K562 (cell line): Measurements from ENCODE around the gene TEPSIN. TPM values are rescaled to one million over a fixed set of nuclear protein-coding genes. Genes with fewer than 3 reads are reported as not detected.

ENCODE experiments used
- ATF6 ChIP-seq: sonication (generic); formaldehyde crosslinking; IDR thresholded peaks from 2 replicates; pipeline ENCODE4 v1.4.0; 2020; ENCODE audit warnings: mild to moderate bottlenecking, missing genetic modification reagents
- C11orf30 ChIP-seq: fragments of 450-650 bp; IDR thresholded peaks from 2 replicates; pipeline ENCODE4 v1.6.1; 2016; ENCODE audit warnings: low read depth, mild to moderate bottlenecking
- CBFA2T3 ChIP-seq: fragments of 450-650 bp; IDR thresholded peaks from 2 replicates; pipeline ENCODE4 v1.6.1; 2017
- MAFG ChIP-seq: fragments of 450-650 bp; conservative IDR thresholded peaks from 2 replicates; pipeline ENCODE4 v1.6.1; 2016; ENCODE audit warnings: missing genetic modification characterization, missing compliant biosample characterization
- MXD1 ChIP-seq: fragments of 250-450 bp; sonication (Bioruptor Pico); IDR thresholded peaks from 2 replicates; pipeline ENCODE4 v1.8.0; 2021; ENCODE audit warnings: borderline replicate concordance, mild to moderate bottlenecking, moderate library complexity; ENCODE audit not compliant: poor library complexity, severe bottlenecking
- NONO ChIP-seq, 2 experiments: fragments of 200-400 bp in 1 of 2; fragments of 450-650 bp in 1 of 2; formaldehyde crosslinking in 1 of 2; IDR thresholded peaks; 2 replicates each; pipeline ENCODE4 v1.6.1; 2017; ENCODE audit warnings: low read depth in 2 of 2, mild to moderate bottlenecking in 2 of 2, moderate library complexity in 2 of 2, low read length in 1 of 2
- POLR2AphosphoS5 ChIP-seq: IDR thresholded peaks from 2 replicates; pipeline ENCODE4 v1.6.1; 2011; ENCODE audit warnings: mild to moderate bottlenecking, low read depth, low read length, moderate library complexity; ENCODE audit not compliant: control insufficient read depth, insufficient read depth
- RUNX1 ChIP-seq: sonication (generic); IDR thresholded peaks from 2 replicates; pipeline ENCODE4 v1.6.1; 2016; ENCODE audit warnings: antibody characterized with exemption, low read depth
- SIRT6 ChIP-seq: IDR thresholded peaks from one replicate; pipeline ENCODE4 v1.6.1; 2012; ENCODE audit warnings: low read depth, mild to moderate bottlenecking, control low read depth, inconsistent platforms, low read length, moderate library complexity
- SMAD4 ChIP-seq: fragments of 250-450 bp; sonication (Bioruptor Pico); conservative IDR thresholded peaks from 2 replicates; pipeline ENCODE4 v1.8.0; 2021; ENCODE audit warnings: inconsistent platforms, mild to moderate bottlenecking, moderate library complexity
- U2AF2 ChIP-seq: fragments of 200-400 bp; formaldehyde crosslinking; optimal IDR thresholded peaks from 2 replicates; pipeline ENCODE3; 2017; ENCODE audit warnings: low read depth, mild to moderate bottlenecking, low read length
- polyA plus RNA-seq, 8 experiments: library from polyadenylated mRNA; depleted of rRNA in 4 of 8; stranded (reverse) in 5 of 8; unstranded in 3 of 8; fragments of >200 nt; fragmentation: Nextera tagmentation in 2 of 8; fragmentation: Illumina TruSeq in 1 of 8; extraction: Ambion mirVana in 2 of 8; extraction: Trizol in 1 of 8; gene quantifications; 2 replicates each; pipeline versions ENCODE4 v1.2.1 to v1.2.3, GENCODE V29; 2011 to 2014; ENCODE audit warnings: inconsistent platforms in 1 of 8, missing spikeins in 1 of 8
- total RNA-seq, 7 experiments: library from RNA; depleted of rRNA in 6 of 7; stranded (reverse); fragments of >200 nt in 6 of 7; fragmentation: Illumina TruSeq in 2 of 7; extraction: Trizol in 2 of 7; gene quantifications; 2 replicates each; pipeline versions ENCODE4 v1.2.1 to v1.2.3, GENCODE V29; 2011 to 2021; ENCODE audit warnings: low replicate concordance in 1 of 7
- TF ChIP-seq, protein P1 (sequence below): fragments of 250-450 bp; sonication (Bioruptor Pico); IDR thresholded peaks from 2 replicates; pipeline ENCODE4 v1.4.0; 2020; ENCODE audit warnings: mild to moderate bottlenecking, moderate library complexity, borderline replicate concordance
- TF ChIP-seq, protein P2 (sequence below): conservative IDR thresholded peaks from 2 replicates; pipeline ENCODE4 v1.6.1; 2011; ENCODE audit warnings: low read depth, mild to moderate bottlenecking, low read length; ENCODE audit not compliant: control insufficient read depth
- TF ChIP-seq, protein P3 (sequence below): IDR thresholded peaks from 3 replicates; pipeline ENCODE4 v1.6.1; 2011; ENCODE audit warnings: borderline replicate concordance, mild to moderate bottlenecking; ENCODE audit not compliant: insufficient read length, insufficient read depth

TEPSIN gene
- total and polyA plus RNA-seq, 9 of the 15 experiments (the other 6 are each of a cell fraction or from before 2014, with no cell fraction given), result 0.80 to 29.8 (median 5.3) TPM

DNA sequence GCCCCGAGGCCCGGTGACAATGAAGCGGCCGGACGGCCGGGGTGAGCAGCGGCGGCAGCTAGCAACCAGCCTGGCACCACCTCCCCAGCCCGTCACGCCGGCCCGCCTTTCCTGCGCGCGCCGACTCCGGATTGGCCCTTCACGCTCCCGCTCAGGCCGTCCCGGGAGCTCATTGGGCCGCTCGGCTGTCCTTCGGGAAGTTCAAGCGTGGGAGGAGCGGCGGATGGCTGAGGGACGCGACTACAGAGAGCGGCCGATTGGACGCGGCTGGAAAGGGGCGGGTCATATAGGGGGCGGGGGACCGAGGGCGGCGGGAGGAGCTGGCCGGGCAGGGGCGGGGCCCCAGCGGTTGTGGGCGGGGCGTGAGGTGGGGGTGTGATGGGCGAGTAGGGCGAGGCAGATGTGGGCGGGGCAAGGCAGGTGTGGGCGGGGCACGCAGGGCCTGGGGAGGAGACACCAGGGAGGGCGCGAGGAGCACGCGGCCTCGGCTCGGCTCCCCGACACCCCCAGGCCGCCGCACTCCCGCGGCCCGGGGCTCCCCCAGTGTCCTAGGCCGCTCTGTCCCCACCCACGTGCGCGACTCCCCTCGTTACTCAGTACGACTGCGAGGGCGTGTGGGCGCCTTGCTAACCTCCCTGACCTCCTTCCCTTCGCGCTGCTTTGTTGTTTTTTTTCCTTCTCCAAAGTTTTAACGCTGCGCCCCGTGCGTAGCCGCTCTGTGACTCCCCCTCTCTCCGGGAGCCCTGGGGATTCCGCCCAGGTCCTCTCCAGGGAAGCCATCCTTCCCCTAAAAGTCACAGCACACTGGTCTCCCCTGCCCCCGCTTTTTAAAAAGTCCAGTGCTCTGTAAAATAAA lies 15.7 kb downstream of the TEPSIN start, which contains the start of gene CEP131 (continued):
- TF ChIP-seq, protein P1, sequence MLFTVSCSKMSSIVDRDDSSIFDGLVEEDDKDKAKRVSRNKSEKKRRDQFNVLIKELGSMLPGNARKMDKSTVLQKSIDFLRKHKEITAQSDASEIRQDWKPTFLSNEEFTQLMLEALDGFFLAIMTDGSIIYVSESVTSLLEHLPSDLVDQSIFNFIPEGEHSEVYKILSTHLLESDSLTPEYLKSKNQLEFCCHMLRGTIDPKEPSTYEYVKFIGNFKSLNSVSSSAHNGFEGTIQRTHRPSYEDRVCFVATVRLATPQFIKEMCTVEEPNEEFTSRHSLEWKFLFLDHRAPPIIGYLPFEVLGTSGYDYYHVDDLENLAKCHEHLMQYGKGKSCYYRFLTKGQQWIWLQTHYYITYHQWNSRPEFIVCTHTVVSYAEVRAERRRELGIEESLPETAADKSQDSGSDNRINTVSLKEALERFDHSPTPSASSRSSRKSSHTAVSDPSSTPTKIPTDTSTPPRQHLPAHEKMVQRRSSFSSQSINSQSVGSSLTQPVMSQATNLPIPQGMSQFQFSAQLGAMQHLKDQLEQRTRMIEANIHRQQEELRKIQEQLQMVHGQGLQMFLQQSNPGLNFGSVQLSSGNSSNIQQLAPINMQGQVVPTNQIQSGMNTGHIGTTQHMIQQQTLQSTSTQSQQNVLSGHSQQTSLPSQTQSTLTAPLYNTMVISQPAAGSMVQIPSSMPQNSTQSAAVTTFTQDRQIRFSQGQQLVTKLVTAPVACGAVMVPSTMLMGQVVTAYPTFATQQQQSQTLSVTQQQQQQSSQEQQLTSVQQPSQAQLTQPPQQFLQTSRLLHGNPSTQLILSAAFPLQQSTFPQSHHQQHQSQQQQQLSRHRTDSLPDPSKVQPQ, result 0 out of 2 replicates have a peak, but pooled peaks have one; percentile 27
- no peak for TF ChIP-seq RUNX1
- TF ChIP-seq SMAD4 (CRISPR knock-in tag), result peak; percentile 50
- TF ChIP-seq SIRT6, result no peak
- TF ChIP-seq C11orf30, result no peak
- TF ChIP-seq MAFG, result no peak
- TF ChIP-seq CBFA2T3, result 0 out of 2 replicates have a peak, but pooled peaks have one; percentile 11
- peak; percentile 49; the same call in 1 of the 2 replicates for TF ChIP-seq POLR2AphosphoS5
- peak; percentile 70; the same call in 1 of the 2 replicates for TF ChIP-seq ATF6 (CRISPR knock-in tag)
- 0 out of 4 replicates have a peak, but pooled peaks of 1 of the 2 experiments have one; percentile 15 for TF ChIP-seq NONO (IDR thresholded peaks at IDR 0.05; ENCODE audit: low read depth in 2 of 2, low read length in 1 of 2)
- TF ChIP-seq, protein P2, sequence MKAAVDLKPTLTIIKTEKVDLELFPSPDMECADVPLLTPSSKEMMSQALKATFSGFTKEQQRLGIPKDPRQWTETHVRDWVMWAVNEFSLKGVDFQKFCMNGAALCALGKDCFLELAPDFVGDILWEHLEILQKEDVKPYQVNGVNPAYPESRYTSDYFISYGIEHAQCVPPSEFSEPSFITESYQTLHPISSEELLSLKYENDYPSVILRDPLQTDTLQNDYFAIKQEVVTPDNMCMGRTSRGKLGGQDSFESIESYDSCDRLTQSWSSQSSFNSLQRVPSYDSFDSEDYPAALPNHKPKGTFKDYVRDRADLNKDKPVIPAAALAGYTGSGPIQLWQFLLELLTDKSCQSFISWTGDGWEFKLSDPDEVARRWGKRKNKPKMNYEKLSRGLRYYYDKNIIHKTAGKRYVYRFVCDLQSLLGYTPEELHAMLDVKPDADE, result no peak; the same call in 1 of the 2 replicates
- peak; percentile 17 for TF ChIP-seq MXD1 (CRISPR knock-in tag)
- TF ChIP-seq, protein P3, sequence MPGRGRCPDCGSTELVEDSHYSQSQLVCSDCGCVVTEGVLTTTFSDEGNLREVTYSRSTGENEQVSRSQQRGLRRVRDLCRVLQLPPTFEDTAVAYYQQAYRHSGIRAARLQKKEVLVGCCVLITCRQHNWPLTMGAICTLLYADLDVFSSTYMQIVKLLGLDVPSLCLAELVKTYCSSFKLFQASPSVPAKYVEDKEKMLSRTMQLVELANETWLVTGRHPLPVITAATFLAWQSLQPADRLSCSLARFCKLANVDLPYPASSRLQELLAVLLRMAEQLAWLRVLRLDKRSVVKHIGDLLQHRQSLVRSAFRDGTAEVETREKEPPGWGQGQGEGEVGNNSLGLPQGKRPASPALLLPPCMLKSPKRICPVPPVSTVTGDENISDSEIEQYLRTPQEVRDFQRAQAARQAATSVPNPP, result no peak
- TF ChIP-seq U2AF2, result no peak
